HepG2 (cell line): ENCODE data around the gene APOL4. TPM values are rescaled to one million over a fixed set of nuclear protein-coding genes. Genes with fewer than 3 reads are reported as not detected.

Experiments
- ATAC-seq: fragments of 200-7000 bp; cut with Tn5 transposase; 3 replicates; pipeline ENCODE4 v1.9.1; 2020; ENCODE audit warnings: mild to moderate bottlenecking, moderate library complexity
- BruUV-seq: library from RNA; stranded (reverse); fragments of 400-500 nt; replicated peaks from 2 replicates; lab custom pipeline; 2021; lab: Mats Ljungman, UMichigan
- CTCF ChIA-PET: fragments of 300-600 bp; formaldehyde crosslinking; extraction: SDS; loops from one replicate; lab custom pipeline; 2021; ENCODE audit warnings: low total read pairs, inconsistent platforms, low intra/inter-chr PET ratio; lab: Yijun Ruan, JAX
- POLR2A ChIA-PET: fragments of 350-600 bp; sonication (Branson Sonifier 250); formaldehyde crosslinking; loops from one replicate; lab custom pipeline; 2020; ENCODE audit warnings: antibody characterized with exemption, inconsistent platforms; lab: Yijun Ruan, JAX
- DNase-seq: peaks from one replicate; pipeline ENCODE4 v3.0.0-alpha.2; 2015; ENCODE audit warnings: low spot score
- FAIRE-seq: peaks from 3 replicates; lab custom pipeline; 2011; peaks lifted over from hg19 to GRCh38; lab: Jason Lieb, UNC
- H2AFZ ChIP-seq: one replicate; pipeline ENCODE4 v1.6.1; 2011; ENCODE audit warnings: low read length, inconsistent platforms
- H3K27ac ChIP-seq: fragments of 300-600 bp; 3 replicates; pipeline ENCODE4 v1.8.0; 2011; ENCODE audit warnings: mixed run types, mild to moderate bottlenecking, mixed read lengths, low read length, inconsistent platforms; ENCODE audit not compliant: insufficient read depth; ENCODE audit errors: extremely low read length
- H3K27me3 ChIP-seq, 2 experiments: fragments of 200-600 bp in 1 of 2; 2 replicates in 1 of 2; 3 replicates in 1 of 2; pipeline versions ENCODE4 v1.6.0 to v1.8.0; 2011; ENCODE audit warnings: low read length in 2 of 2, mild to moderate bottlenecking in 2 of 2, moderate library complexity in 2 of 2, inconsistent platforms in 1 of 2; ENCODE audit not compliant: insufficient read depth in 2 of 2, control insufficient read depth in 1 of 2
- H3K36me3 ChIP-seq, 2 experiments: fragments of 200-600 bp in 1 of 2; replicated peaks in 1 of 2; 2 replicates in 1 of 2; 3 replicates in 1 of 2; pipeline versions ENCODE4 v1.5.1 to v1.8.0; 2011; ENCODE audit warnings: low read length in 2 of 2, inconsistent platforms in 1 of 2; ENCODE audit not compliant: insufficient read depth in 2 of 2, control insufficient read depth in 1 of 2
- H3K4me1 ChIP-seq: 2 replicates; pipeline ENCODE4 v1.5.1; 2012; ENCODE audit warnings: low read length, inconsistent platforms; ENCODE audit not compliant: insufficient read depth
- H3K4me2 ChIP-seq: 2 replicates; pipeline ENCODE4 v1.6.0; 2011; ENCODE audit warnings: low read depth, low read length, inconsistent platforms
- H3K4me3 ChIP-seq, 3 experiments: fragments of 200-600 bp in 1 of 3; sonication (generic), shearing (Covaris generic) in 1 of 3; replicated peaks in 1 of 3; 2 replicates each; pipeline ENCODE4 v1.5.1; 2011 to 2016; ENCODE audit warnings: low read length in 3 of 3, inconsistent platforms in 2 of 3, low read depth in 2 of 3, mild to moderate bottlenecking in 2 of 3, control low read depth in 1 of 3, mixed read lengths in 1 of 3; ENCODE audit not compliant: insufficient read depth in 1 of 3
- H3K79me2 ChIP-seq: one replicate; pipeline ENCODE4 v1.6.1; 2011; ENCODE audit warnings: low read length, inconsistent platforms; ENCODE audit not compliant: insufficient read depth
- H3K9ac ChIP-seq: 2 replicates; pipeline ENCODE4 v1.6.0; 2011; ENCODE audit warnings: mild to moderate bottlenecking, low read depth, low read length, inconsistent platforms; ENCODE audit not compliant: insufficient read depth
- H3K9me3 ChIP-seq: 2 replicates; pipeline ENCODE4 v1.5.1; 2012; ENCODE audit warnings: mild to moderate bottlenecking, low read length
- H4K20me1 ChIP-seq: 2 replicates; pipeline ENCODE4 v1.6.0; 2011; ENCODE audit warnings: inconsistent platforms, mild to moderate bottlenecking, low read length, moderate library complexity; ENCODE audit not compliant: insufficient read depth
- AHR ChIP-seq: IDR thresholded peaks from 2 replicates; pipeline ENCODE4 v1.6.1; 2018; ENCODE audit warnings: missing genetic modification reagents, missing compliant biosample characterization
- EED ChIP-seq: sonication (generic); formaldehyde crosslinking; IDR thresholded peaks from 2 replicates; pipeline ENCODE4 v1.5.0; 2020; ENCODE audit warnings: mild to moderate bottlenecking, missing genetic modification reagents
- ISL2 ChIP-seq: sonication (generic); formaldehyde crosslinking; IDR thresholded peaks from 2 replicates; pipeline ENCODE4 v1.5.0; 2020; ENCODE audit warnings: missing genetic modification reagents
- KMT2B ChIP-seq: IDR thresholded peaks from 2 replicates; pipeline ENCODE4 v1.6.1; 2016; ENCODE audit warnings: missing genetic modification reagents, missing compliant biosample characterization
- MED13 ChIP-seq: sonication (generic); formaldehyde crosslinking; IDR thresholded peaks from 2 replicates; pipeline ENCODE4 v1.5.0; 2020; ENCODE audit warnings: missing genetic modification reagents
- NFYB ChIP-seq: sonication (generic); formaldehyde crosslinking; IDR thresholded peaks from 2 replicates; pipeline ENCODE4 v1.4.0; 2020; ENCODE audit warnings: missing genetic modification reagents
- NKX3-1 ChIP-seq: sonication (generic); formaldehyde crosslinking; IDR thresholded peaks from 2 replicates; pipeline ENCODE4 v1.5.0; 2020; ENCODE audit warnings: missing genetic modification reagents
- NR1H2 ChIP-seq: sonication (generic); formaldehyde crosslinking; IDR thresholded peaks from 2 replicates; pipeline ENCODE4 v1.8.1; 2022; ENCODE audit warnings: low read depth, missing genetic modification reagents, borderline replicate concordance
- POLR2G ChIP-seq: fragments of 200-400 bp; formaldehyde crosslinking; IDR thresholded peaks from 2 replicates; pipeline ENCODE4 v1.6.1; 2018; ENCODE audit warnings: mild to moderate bottlenecking, low read depth, low read length, moderate library complexity
- ZMYM4 ChIP-seq: sonication (generic); formaldehyde crosslinking; IDR thresholded peaks from 2 replicates; pipeline ENCODE4 v1.8.1; 2023; ENCODE audit warnings: mild to moderate bottlenecking, missing genetic modification reagents
- ZNF264 ChIP-seq: sonication (generic); formaldehyde crosslinking; IDR thresholded peaks from 2 replicates; pipeline ENCODE4 v1.4.0; 2020; ENCODE audit warnings: missing genetic modification reagents
- WGBS: methylation state at CpG from one replicate; pipeline ENCODE4 v1.1.6; 2017; ENCODE audit warnings: low lambda C conversion rate; 5-methylcytosine and 5-hydroxymethylcytosine counted together
- in situ Hi-C: cut with HindIII; loops from 2 replicates; pipeline ENCODE4 v1.10.0; 2017; ENCODE audit warnings: low pct_unique_long_range_greater_than_20kb; ENCODE audit not compliant: extremely low pct_ligation_motif_present
- intact Hi-C: fragments of 100-400 bp; cut with micrococcal nuclease; formaldehyde crosslinking; loops from one replicate; pipeline ENCODE4 v1.10.0; 2022; ENCODE audit not compliant: unreplicated experiment
- polyA plus RNA-seq, 8 experiments: library from polyadenylated mRNA; depleted of rRNA in 3 of 8; stranded (reverse) in 7 of 8; unstranded in 1 of 8; fragments of >200 nt; fragmentation: Illumina TruSeq in 4 of 8; extraction: Trizol in 4 of 8; gene quantifications; 2 replicates each; pipeline versions ENCODE4 v1.2.1 to v1.2.3, GENCODE V29; 2011 to 2016; ENCODE audit warnings: low read depth in 4 of 8, missing spikeins in 1 of 8, mixed read lengths in 1 of 8; ENCODE audit not compliant: insufficient read depth in 1 of 8
- total RNA-seq, 5 experiments: library from RNA; depleted of rRNA; stranded (reverse); fragments of >200 nt; fragmentation: Illumina TruSeq; extraction: Trizol; gene quantifications; 2 replicates each; pipeline ENCODE4 v1.2.3, GENCODE V29; 2016; ENCODE audit warnings: low read depth in 1 of 5
- TF ChIP-seq, protein P1 (sequence below): sonication (generic); formaldehyde crosslinking; IDR thresholded peaks from 2 replicates; pipeline ENCODE4 v1.5.1; 2020; ENCODE audit warnings: missing genetic modification reagents, mild to moderate bottlenecking, borderline replicate concordance
- TF ChIP-seq, protein P2 (sequence below): sonication (generic); formaldehyde crosslinking; IDR thresholded peaks from 2 replicates; pipeline ENCODE4 v1.8.1; 2023; ENCODE audit warnings: missing genetic modification reagents, inconsistent platforms, borderline replicate concordance
- TF ChIP-seq, protein P3 (sequence below): sonication (generic); formaldehyde crosslinking; IDR thresholded peaks from 2 replicates; pipeline ENCODE4 v1.4.0; 2020; ENCODE audit warnings: missing genetic modification reagents
- TF ChIP-seq, protein P4 (sequence below): sonication (generic); formaldehyde crosslinking; IDR thresholded peaks from 2 replicates; pipeline ENCODE4 v1.4.0; 2020; ENCODE audit warnings: mild to moderate bottlenecking, missing genetic modification reagents

The APOL4 gene
- total and polyA plus RNA-seq, 2 of the 13 experiments (the other 11 are each of a cell fraction or from before 2014, with no cell fraction given): 0.77 to 2.8 TPM

DNA sequence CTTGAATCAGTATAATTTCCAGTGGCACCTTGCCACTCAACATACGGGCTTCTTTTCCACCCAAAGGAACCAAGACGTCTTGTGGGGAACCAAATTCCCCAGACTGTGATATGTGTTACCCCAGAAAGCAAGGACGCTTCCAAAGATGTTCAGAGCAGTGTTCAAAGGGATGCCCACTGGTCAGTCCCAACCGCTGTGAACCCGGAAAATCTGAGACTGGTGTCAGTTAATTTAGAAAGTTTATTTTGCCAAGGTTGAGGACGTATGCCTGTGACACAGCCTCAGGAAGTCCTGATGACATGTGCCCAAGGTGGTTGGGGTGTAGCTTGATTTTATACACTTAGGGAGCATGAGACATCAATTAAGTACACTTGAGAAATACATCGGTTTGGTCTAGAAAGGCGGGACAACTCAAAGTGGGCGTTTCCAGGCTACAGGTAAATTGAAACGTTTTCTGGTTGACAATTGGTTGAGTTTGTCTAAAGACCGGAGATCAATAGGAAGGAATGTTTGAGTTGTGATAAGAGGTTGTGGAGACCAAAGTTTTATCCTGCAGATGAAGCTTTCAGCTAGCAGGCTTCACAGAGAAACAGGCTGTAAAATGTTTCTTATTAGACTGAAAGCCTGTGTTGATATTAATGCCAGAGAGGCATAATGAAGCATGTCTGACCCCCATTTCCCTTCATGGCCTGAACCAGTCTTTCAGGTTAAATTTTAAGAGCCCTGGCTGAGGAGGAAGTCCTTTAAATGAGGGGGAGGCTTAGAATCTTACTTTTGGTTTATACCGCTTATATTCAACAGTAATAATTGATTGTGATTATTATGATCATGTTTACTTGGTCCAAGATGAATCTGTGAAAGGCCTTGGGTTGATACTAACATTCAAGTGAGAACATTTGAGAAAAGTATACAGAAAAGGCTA lies 47.8 kb downstream of the APOL4 start:
- Histone ChIP-seq H3K27me3 (no peaks in the 10 kb centered on the region; a peak in 1 of 5 replicates), H4K20me1 (no peaks in the 10 kb centered on the region), H3K79me2 (no peaks in the 10 kb centered on the region), H3K36me3 (no peaks in the 10 kb centered on the region), H3K9ac (peak overlapping the region; percentile 21; the same call in 1 of the 2 replicates), H2AFZ (no peak overlapping the region), H3K4me2 (peak overlapping the region; percentile 85), H3K4me1 (peaks cover 61% of the 10 kb centered on the region), H3K9me3 (peaks cover 8% of the 10 kb centered on the region; the same call in 1 of the 2 replicates), H3K4me3 (peak overlapping the region in 2 of 3 experiments; percentile 10 to 24; a peak in 2 of 6 replicates), H3K27ac (peak overlapping the region; percentile 55)
- intact Hi-C loops: no loop called here
- 43% methylated on average over 12 of the region's 12 CpGs for WGBS
- POLR2A ChIA-PET: interaction anchor here (1.4 kb wide), 1 partner anchor 85 kb away, joined by 3 read pairs; the partner anchor contains the start of gene APOL2
- FAIRE-seq (peak; percentile 61), ATAC-seq (no peak), DNase-seq (peak; percentile 58)
- in situ Hi-C loops: no loop called here
- BruUV-seq: no TSS peak
- CTCF ChIA-PET: no interaction called here
- TF ChIP-seq, protein P1, sequence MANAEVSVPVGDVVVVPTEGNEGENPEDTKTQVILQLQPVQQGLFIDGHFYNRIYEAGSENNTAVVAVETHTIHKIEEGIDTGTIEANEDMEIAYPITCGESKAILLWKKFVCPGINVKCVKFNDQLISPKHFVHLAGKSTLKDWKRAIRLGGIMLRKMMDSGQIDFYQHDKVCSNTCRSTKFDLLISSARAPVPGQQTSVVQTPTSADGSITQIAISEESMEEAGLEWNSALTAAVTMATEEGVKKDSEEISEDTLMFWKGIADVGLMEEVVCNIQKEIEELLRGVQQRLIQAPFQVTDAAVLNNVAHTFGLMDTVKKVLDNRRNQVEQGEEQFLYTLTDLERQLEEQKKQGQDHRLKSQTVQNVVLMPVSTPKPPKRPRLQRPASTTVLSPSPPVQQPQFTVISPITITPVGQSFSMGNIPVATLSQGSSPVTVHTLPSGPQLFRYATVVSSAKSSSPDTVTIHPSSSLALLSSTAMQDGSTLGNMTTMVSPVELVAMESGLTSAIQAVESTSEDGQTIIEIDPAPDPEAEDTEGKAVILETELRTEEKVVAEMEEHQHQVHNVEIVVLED: no peak; the same call in 1 of the 2 replicates
- TF ChIP-seq MED13 (CRISPR knock-in tag) (no peak), ZMYM4 (CRISPR knock-in tag) (0 out of 2 replicates have a peak, but pooled peaks have one; percentile 38), EED (CRISPR knock-in tag) (no peak), ZNF264 (CRISPR knock-in tag) (no peak), NR1H2 (CRISPR knock-in tag) (no peak), ISL2 (CRISPR knock-in tag) (0 out of 2 replicates have a peak, but pooled peaks have one; percentile 40), AHR (CRISPR knock-in tag) (no peak), NFYB (CRISPR knock-in tag) (0 out of 2 replicates have a peak, but pooled peaks have one; percentile 9), NKX3-1 (0 out of 2 replicates have a peak, but pooled peaks have one; percentile 27), KMT2B (CRISPR knock-in tag) (peak; percentile 25; the same call in 1 of the 2 replicates), POLR2G (peak; percentile 24; the same call in 1 of the 2 replicates)
- TF ChIP-seq, protein P2, sequence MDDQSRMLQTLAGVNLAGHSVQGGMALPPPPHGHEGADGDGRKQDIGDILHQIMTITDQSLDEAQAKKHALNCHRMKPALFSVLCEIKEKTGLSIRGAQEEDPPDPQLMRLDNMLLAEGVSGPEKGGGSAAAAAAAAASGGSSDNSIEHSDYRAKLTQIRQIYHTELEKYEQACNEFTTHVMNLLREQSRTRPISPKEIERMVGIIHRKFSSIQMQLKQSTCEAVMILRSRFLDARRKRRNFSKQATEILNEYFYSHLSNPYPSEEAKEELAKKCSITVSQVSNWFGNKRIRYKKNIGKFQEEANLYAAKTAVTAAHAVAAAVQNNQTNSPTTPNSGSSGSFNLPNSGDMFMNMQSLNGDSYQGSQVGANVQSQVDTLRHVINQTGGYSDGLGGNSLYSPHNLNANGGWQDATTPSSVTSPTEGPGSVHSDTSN: no peak
- TF ChIP-seq, protein P3, sequence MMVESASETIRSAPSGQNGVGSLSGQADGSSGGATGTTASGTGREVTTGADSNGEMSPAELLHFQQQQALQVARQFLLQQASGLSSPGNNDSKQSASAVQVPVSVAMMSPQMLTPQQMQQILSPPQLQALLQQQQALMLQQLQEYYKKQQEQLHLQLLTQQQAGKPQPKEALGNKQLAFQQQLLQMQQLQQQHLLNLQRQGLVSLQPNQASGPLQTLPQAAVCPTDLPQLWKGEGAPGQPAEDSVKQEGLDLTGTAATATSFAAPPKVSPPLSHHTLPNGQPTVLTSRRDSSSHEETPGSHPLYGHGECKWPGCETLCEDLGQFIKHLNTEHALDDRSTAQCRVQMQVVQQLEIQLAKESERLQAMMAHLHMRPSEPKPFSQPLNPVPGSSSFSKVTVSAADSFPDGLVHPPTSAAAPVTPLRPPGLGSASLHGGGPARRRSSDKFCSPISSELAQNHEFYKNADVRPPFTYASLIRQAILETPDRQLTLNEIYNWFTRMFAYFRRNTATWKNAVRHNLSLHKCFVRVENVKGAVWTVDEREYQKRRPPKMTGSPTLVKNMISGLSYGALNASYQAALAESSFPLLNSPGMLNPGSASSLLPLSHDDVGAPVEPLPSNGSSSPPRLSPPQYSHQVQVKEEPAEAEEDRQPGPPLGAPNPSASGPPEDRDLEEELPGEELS (CRISPR knock-in tag): 0 out of 2 replicates have a peak, but pooled peaks have one; percentile 16
- TF ChIP-seq, protein P4, sequence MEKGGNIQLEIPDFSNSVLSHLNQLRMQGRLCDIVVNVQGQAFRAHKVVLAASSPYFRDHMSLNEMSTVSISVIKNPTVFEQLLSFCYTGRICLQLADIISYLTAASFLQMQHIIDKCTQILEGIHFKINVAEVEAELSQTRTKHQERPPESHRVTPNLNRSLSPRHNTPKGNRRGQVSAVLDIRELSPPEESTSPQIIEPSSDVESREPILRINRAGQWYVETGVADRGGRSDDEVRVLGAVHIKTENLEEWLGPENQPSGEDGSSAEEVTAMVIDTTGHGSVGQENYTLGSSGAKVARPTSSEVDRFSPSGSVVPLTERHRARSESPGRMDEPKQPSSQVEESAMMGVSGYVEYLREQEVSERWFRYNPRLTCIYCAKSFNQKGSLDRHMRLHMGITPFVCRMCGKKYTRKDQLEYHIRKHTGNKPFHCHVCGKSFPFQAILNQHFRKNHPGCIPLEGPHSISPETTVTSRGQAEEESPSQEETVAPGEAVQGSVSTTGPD: no peak
